MCF 10A (cell line): ENCODE data around the gene PRELID1. TPM values are rescaled to one million over a fixed set of nuclear protein-coding genes. Genes with fewer than 3 reads are reported as not detected.

Source experiments
- BruUV-seq: library from RNA; stranded (reverse); fragments of 400-500 nt; replicated peaks from 2 replicates; lab custom pipeline; 2021; lab: Mats Ljungman, UMichigan
- CTCF ChIA-PET: fragments of 300-600 bp; sonication (Branson Sonifier 250); formaldehyde crosslinking; extraction: SDS; loops from one replicate; lab custom pipeline; 2021; ENCODE audit warnings: antibody characterized with exemption, inconsistent platforms; lab: Yijun Ruan, JAX
- POLR2A ChIA-PET: fragments of 300-600, 350-650 bp; sonication (Branson Sonifier 250); formaldehyde crosslinking; extraction: SDS; loops from one replicate; lab custom pipeline; 2020; ENCODE audit warnings: antibody characterized with exemption, inconsistent platforms; lab: Yijun Ruan, JAX
- DNase-seq: peaks from one replicate; pipeline ENCODE4 v3.0.0-alpha.2; 2018; ENCODE audit not compliant: unreplicated experiment
- H3K27ac Mint-ChIP-seq: one replicate; pipeline ENCODE4 v1.8.0; 2022; ENCODE audit warnings: mild to moderate bottlenecking, low read depth, mixed read lengths; ENCODE audit not compliant: unreplicated experiment
- H3K27me3 Mint-ChIP-seq: one replicate; pipeline ENCODE4 v1.8.0; 2022; ENCODE audit warnings: mixed read lengths; ENCODE audit not compliant: insufficient read depth, unreplicated experiment
- H3K36me3 Mint-ChIP-seq: one replicate; pipeline ENCODE4 v1.8.0; 2022; ENCODE audit warnings: mild to moderate bottlenecking, moderate library complexity, mixed read lengths; ENCODE audit not compliant: insufficient read depth, unreplicated experiment
- H3K4me1 Mint-ChIP-seq: one replicate; pipeline ENCODE4 v1.8.0; 2022; ENCODE audit warnings: mixed read lengths; ENCODE audit not compliant: insufficient read depth, unreplicated experiment
- H3K4me3 Mint-ChIP-seq: one replicate; pipeline ENCODE4 v1.8.0; 2022; ENCODE audit warnings: mild to moderate bottlenecking, moderate library complexity, mixed read lengths; ENCODE audit not compliant: unreplicated experiment
- H3K9me3 Mint-ChIP-seq: one replicate; pipeline ENCODE4 v1.8.0; 2022; ENCODE audit warnings: mixed read lengths; ENCODE audit not compliant: unreplicated experiment
- CTCF ChIP-seq: fragments of 200-600 bp; IDR thresholded peaks from one replicate; pipeline ENCODE4 v1.8.0; 2022; ENCODE audit warnings: antibody characterized with exemption, mild to moderate bottlenecking; ENCODE audit not compliant: unreplicated experiment
- intact Hi-C: fragments of 100-400 bp; cut with micrococcal nuclease; formaldehyde crosslinking; loops from 2 replicates; pipeline ENCODE4 v1.14.1; 2022
- total RNA-seq: library from RNA; stranded (reverse); gene quantifications from 2 replicates; pipeline ENCODE4 v1.2.3, GENCODE V29; 2022

The PRELID1 gene
- total RNA-seq, 1 experiment from 2014 or later: 267 TPM

- DNase-seq: peak; percentile 93
- BruUV-seq: TSS peak; percentile 40
These were observed 2.0 kb upstream of the PRELID1 start for GRCh38 chr5:177301503-177302165.

GRCh38 chr5:177302354-177303110 is 1.1 kb upstream of the PRELID1 start:
- peaks cover 57% of the 10 kb centered on the region for H3K4me1 Mint-ChIP-seq
- DNase-seq: peak; percentile 20
- no peaks in the 10 kb centered on the region for H3K27me3 Mint-ChIP-seq
- CTCF ChIA-PET: interaction anchor here (0.6 to 3.6 kb wide), 10 partner anchors 7 to 199 kb away, joined by 3 to 27 read pairs (median 6); no protein-coding TSS in a partner anchor
- peak overlapping the region; percentile 73 for H3K27ac Mint-ChIP-seq
- H3K9me3 Mint-ChIP-seq: no peaks in the 10 kb centered on the region
- BruUV-seq: no TSS peak
- POLR2A ChIA-PET: interaction anchor here (0.8 to 3.6 kb wide), 23 partner anchors 9 to 298 kb away, joined by 3 to 23 read pairs (median 5); partner anchors contain the start of genes B4GALT7, LMAN2, MXD3 and NSD1
- intact Hi-C loops: loop anchor here (1.0 kb wide), 1 partner anchor 188 kb away; no protein-coding TSS in a partner anchor
- no peak for TF ChIP-seq CTCF
- peaks cover 58% of the 10 kb centered on the region for H3K36me3 Mint-ChIP-seq
- H3K4me3 Mint-ChIP-seq: peak overlapping the region; percentile 87

More at GRCh38 chr5:177301503-177302165, 2.0 kb upstream of the PRELID1 start:
- Mint-ChIP-seq H3K4me1 (peaks cover 55% of the 10 kb centered on the region), H3K4me3 (peak overlapping the region; percentile 87), H3K36me3 (peaks cover 55% of the 10 kb centered on the region), H3K27ac (peak overlapping the region; percentile 73), H3K27me3 (no peaks in the 10 kb centered on the region), H3K9me3 (no peaks in the 10 kb centered on the region)
- intact Hi-C loops: no loop called here
- ChIA-PET POLR2A (interaction anchor here (0.5 to 3.6 kb wide), 28 partner anchors 8 to 887 kb away, joined by 3 to 23 read pairs (median 5); partner anchors contain the start of genes B4GALT7, LMAN2, MXD3 and NSD1), CTCF (interaction anchor here (0.5 to 3.6 kb wide), 20 partner anchors 8 to 641 kb away, joined by 3 to 27 read pairs (median 3); no protein-coding TSS in a partner anchor)
- TF ChIP-seq CTCF: no peak

GRCh38 chr5:177303925-177304391 is 359 bp downstream of the PRELID1 start:
- H3K36me3 Mint-ChIP-seq: peaks cover 54% of the 10 kb centered on the region

More at GRCh38 chr5:177303925-177304391, 359 bp downstream of the PRELID1 start:
- Mint-ChIP-seq H3K27ac (peak overlapping the region; percentile 73), H3K4me1 (peaks cover 62% of the 10 kb centered on the region), H3K4me3 (peak overlapping the region; percentile 87), H3K27me3 (no peaks in the 10 kb centered on the region), H3K9me3 (no peaks in the 10 kb centered on the region)
- peak; percentile 38 for DNase-seq
- TF ChIP-seq CTCF: no peak
- intact Hi-C loops: loop anchor here (1.0 kb wide), 1 partner anchor 190 kb away; no protein-coding TSS in a partner anchor
- BruUV-seq: TSS peak; percentile 64
- ChIA-PET CTCF (interaction anchor here (1.0 to 3.6 kb wide), 3 partner anchors 48 to 190 kb away, joined by 3 to 27 read pairs (median 4); no protein-coding TSS in a partner anchor), POLR2A (interaction anchor here (0.5 to 3.6 kb wide), 13 partner anchors 8 to 193 kb away, joined by 3 to 23 read pairs (median 4); partner anchors contain the start of genes GRK6, LMAN2, MXD3 and PDLIM7)
